CD14-positive monocyte (primary cell): Measurements from ENCODE around the gene SNX20. TPM values are rescaled to one million over a fixed set of nuclear protein-coding genes. Genes with fewer than 3 reads are reported as not detected.
A peak's percentile ranks its signal among the peaks of the same experiment; 100 is the strongest.

Experiments used
- DNase-seq, 3 donors: peaks; one replicate each; pipeline ENCODE4 v3.0.0-alpha.2; 2011 to 2022
- H2AFZ ChIP-seq: 2 replicates; pipeline ENCODE4 v1.6.0; 2012; ENCODE audit warnings: mild to moderate bottlenecking, low read depth, low read length, inconsistent platforms; ENCODE audit not compliant: insufficient read depth, poor library complexity, severe bottlenecking
- H3K27ac ChIP-seq, 2 donors: 1 replicate in 1 of 2; 2 replicates in 1 of 2; pipeline ENCODE4 v1.5.1; 2012 to 2013; ENCODE audit warnings: low read length in 2 of 2, control low read depth in 1 of 2, inconsistent platforms in 1 of 2, low read depth in 1 of 2, mild to moderate bottlenecking in 1 of 2
- H3K27me3 ChIP-seq, 2 donors: one replicate each; pipeline versions ENCODE4 v1.6.0 to v1.6.1; 2011 to 2013; ENCODE audit warnings: low read length in 2 of 2; ENCODE audit not compliant: control insufficient read depth in 2 of 2, insufficient read depth in 2 of 2
- H3K36me3 ChIP-seq, 2 donors: replicated peaks in 1 of 2; 1 replicate in 1 of 2; 2 replicates in 1 of 2; pipeline versions ENCODE4 v1.5.1 to v1.6.1; 2012 to 2013; ENCODE audit warnings: low read length in 2 of 2, control low read depth in 1 of 2, inconsistent platforms in 1 of 2, mild to moderate bottlenecking in 1 of 2; ENCODE audit not compliant: insufficient read depth in 2 of 2, control insufficient read depth in 1 of 2
- H3K4me1 ChIP-seq, 2 donors: 1 replicate in 1 of 2; 2 replicates in 1 of 2; pipeline versions ENCODE4 v1.5.1 to v1.6.1; 2012 to 2013; ENCODE audit warnings: low read length in 2 of 2, control low read depth in 1 of 2, inconsistent platforms in 1 of 2, mild to moderate bottlenecking in 1 of 2, moderate library complexity in 1 of 2; ENCODE audit not compliant: insufficient read depth in 2 of 2, control insufficient read depth in 1 of 2
- H3K4me2 ChIP-seq: replicated peaks from 2 replicates; pipeline ENCODE3; 2012; ENCODE audit warnings: low read length, moderate library complexity, mild to moderate bottlenecking; ENCODE audit not compliant: poor library complexity, severe bottlenecking; ENCODE audit errors: extremely low read depth
- H3K4me3 ChIP-seq, 3 experiments: fragments of 200-600 bp in 1 of 3; sonication (generic) in 1 of 3; replicated peaks in 1 of 3; 1 replicate in 2 of 3; 2 replicates in 1 of 3; pipeline ENCODE4 v1.5.1; 2011 to 2013; ENCODE audit warnings: low read length in 3 of 3, mild to moderate bottlenecking in 3 of 3, control low read depth in 2 of 3, low read depth in 2 of 3, inconsistent platforms in 1 of 3, moderate library complexity in 1 of 3
- H3K79me2 ChIP-seq: 2 replicates; pipeline ENCODE4 v1.6.0; 2012; ENCODE audit warnings: mild to moderate bottlenecking, control low read depth, inconsistent platforms, low read length, moderate library complexity; ENCODE audit not compliant: insufficient read depth
- H3K9ac ChIP-seq: 2 replicates; pipeline ENCODE4 v1.6.0; 2017; ENCODE audit warnings: low read length, mild to moderate bottlenecking; ENCODE audit not compliant: insufficient read depth, poor library complexity, severe bottlenecking
- H3K9me3 ChIP-seq, 2 donors: replicated peaks in 1 of 2; 1 replicate in 1 of 2; 2 replicates in 1 of 2; pipeline versions ENCODE4 v1.5.1 to v1.6.1; 2012 to 2013; ENCODE audit warnings: low read length in 2 of 2, control low read depth in 1 of 2; ENCODE audit not compliant: control insufficient read depth in 1 of 2, insufficient read depth in 1 of 2
- H4K20me1 ChIP-seq: 2 replicates; pipeline ENCODE4 v1.6.0; 2012; ENCODE audit warnings: mild to moderate bottlenecking, low read length, control low read depth, moderate library complexity; ENCODE audit not compliant: insufficient read depth
- H3K27ac Mint-ChIP-seq, 7 donors: one replicate each; pipeline ENCODE4 v1.8.0; 2020; ENCODE audit warnings: mild to moderate bottlenecking in 7 of 7, mixed read lengths in 7 of 7, moderate library complexity in 6 of 7, inconsistent platforms in 2 of 7
- H3K27me3 Mint-ChIP-seq, 3 donors: one replicate each; pipeline ENCODE4 v1.8.0; 2021 to 2022; ENCODE audit warnings: low read depth in 3 of 3, mild to moderate bottlenecking in 3 of 3, mixed read lengths in 3 of 3, moderate library complexity in 3 of 3, inconsistent platforms in 1 of 3
- H3K36me3 Mint-ChIP-seq, 2 donors: one replicate each; pipeline ENCODE4 v1.8.0; 2020; ENCODE audit warnings: mixed read lengths in 2 of 2, inconsistent platforms in 1 of 2, mild to moderate bottlenecking in 1 of 2
- H3K4me1 Mint-ChIP-seq: one replicate; pipeline ENCODE4 v1.8.0; 2020; ENCODE audit warnings: mild to moderate bottlenecking, mixed read lengths
- H3K4me3 Mint-ChIP-seq, 2 donors: one replicate each; pipeline ENCODE4 v1.8.0; 2020; ENCODE audit warnings: mild to moderate bottlenecking in 2 of 2, mixed read lengths in 2 of 2, moderate library complexity in 1 of 2
- H3K9me3 Mint-ChIP-seq, 7 donors: one replicate each; pipeline ENCODE4 v1.8.0; 2020 to 2022; ENCODE audit warnings: mixed read lengths in 7 of 7, mild to moderate bottlenecking in 6 of 7, moderate library complexity in 6 of 7, inconsistent platforms in 2 of 7
- CTCF ChIP-seq: fragments of 200-600 bp; IDR thresholded peaks from one replicate; pipeline ENCODE4 v1.8.0; 2022; ENCODE audit warnings: antibody characterized with exemption, mild to moderate bottlenecking
- WGBS: methylation state at CpG from one replicate; pipeline ENCODE4 v1.1.5; 2013; ENCODE audit warnings: missing lambda C conversion rate; ENCODE audit not compliant: insufficient coverage; 5-methylcytosine and 5-hydroxymethylcytosine counted together
- intact Hi-C, 2 donors: fragments of 100-400 bp; cut with micrococcal nuclease; formaldehyde crosslinking; loops; one replicate each; pipeline versions ENCODE4 v1.15.0 to v1.15.1; 2023
- polyA plus RNA-seq, 3 donors: library from polyadenylated mRNA; depleted of rRNA in 1 of 3; unstranded in 2 of 3; stranded (reverse) in 1 of 3; fragments of 300-500 nt in 2 of 3; fragments of >200 nt in 1 of 3; fragmentation: Illumina TruSeq in 2 of 3; gene quantifications; 1 replicate in 2 of 3; 2 replicates in 1 of 3; pipeline ENCODE4 v1.2.3, GENCODE V29; 2012 to 2021

SNX20 gene
- polyA plus RNA-seq, 3 donors = 51.0 to 83.2 (median 52.0) TPM

DNA sequence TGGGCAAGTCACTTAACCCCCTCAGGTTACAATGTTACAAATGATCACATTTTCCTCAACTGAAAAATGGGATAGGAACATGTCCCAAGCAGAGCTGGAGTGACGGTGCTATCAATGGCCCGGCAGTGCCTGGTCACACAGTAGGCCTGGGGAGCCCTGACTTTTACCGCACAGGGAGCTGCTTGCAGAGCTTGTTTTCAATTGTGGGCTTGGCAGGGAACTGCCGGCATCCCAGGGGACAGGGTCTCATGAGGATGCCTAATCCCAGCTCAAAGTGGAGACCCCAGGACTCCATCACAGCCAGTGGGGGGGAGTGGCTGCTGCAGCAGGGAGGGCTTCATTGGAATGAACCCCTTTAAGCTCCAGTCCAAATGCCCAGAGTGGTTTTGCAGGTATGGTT lies 11.4 kb downstream of the SNX20 start:
- Histone ChIP-seq H3K9ac (no peak overlapping the region), H3K4me2 (no peak overlapping the region), H3K36me3 (peaks cover 58 to 72% of the 10 kb centered on the region in 2 donors), H3K79me2 (peaks cover 36% of the 10 kb centered on the region), H3K27ac (peak overlapping the region in 1 of 2 donors; percentile 88), H3K4me1 (peaks cover 25 to 36% of the 10 kb centered on the region in 2 donors), H4K20me1 (peaks cover 32% of the 10 kb centered on the region), H3K9me3 (peaks cover 30 to 31% of the 10 kb centered on the region in 2 donors), H3K27me3 (no peaks in the 10 kb centered on the region), H2AFZ (no peak overlapping the region), H3K4me3 (no peak overlapping the region)
- Mint-ChIP-seq H3K27me3 (peaks cover 0 to 1% (median 0%) of the 10 kb centered on the region in 3 donors), H3K4me3 (no peak overlapping the region), H3K36me3 (peaks cover 59 to 66% of the 10 kb centered on the region in 2 donors), H3K4me1 (peaks cover 32% of the 10 kb centered on the region), H3K27ac (peak overlapping the region in 1 of 7 donors; percentile 31), H3K9me3 (peaks cover 20 to 30% (median 25%) of the 10 kb centered on the region in 7 donors)
- no peak for DNase-seq
- no peak for TF ChIP-seq CTCF
- WGBS = 93% methylated on average over 3 of the region's 4 CpGs
- intact Hi-C loops = loop anchor here (2.0 to 10.0 kb wide), 5 partner anchors 43 to 457 kb away; partner anchors contain the start of genes BRD7 (in 1 of the 2) and NKD1 (in 1 of the 2)

GRCh38 chr16:50668368-50669008 lies 12.6 kb downstream of the SNX20 start:
- H3K4me3 ChIP-seq = no peak overlapping the region
- 73% methylated on average over 3 of the region's 5 CpGs for WGBS
- peaks cover 41% of the 10 kb centered on the region for H3K4me1 Mint-ChIP-seq
- no peak for DNase-seq
- H2AFZ ChIP-seq = no peak overlapping the region
- H3K27me3 Mint-ChIP-seq = peaks cover 0 to 1% (median 0%) of the 10 kb centered on the region in 3 donors
- TF ChIP-seq CTCF = no peak
- H3K27ac ChIP-seq = peak overlapping the region; percentile 34 to 88
- H4K20me1 ChIP-seq = peaks cover 29% of the 10 kb centered on the region
- H3K36me3 Mint-ChIP-seq = peaks cover 51 to 54% of the 10 kb centered on the region in 2 donors
- peak overlapping the region; percentile 61 to 94 (median 93) for H3K27ac Mint-ChIP-seq
- peaks cover 25% of the 10 kb centered on the region for H3K79me2 ChIP-seq
- H3K4me3 Mint-ChIP-seq = no peak overlapping the region
- no peak overlapping the region for H3K9ac ChIP-seq
- H3K4me1 ChIP-seq = peaks cover 31 to 46% of the 10 kb centered on the region in 2 donors
- H3K4me2 ChIP-seq = no peak overlapping the region
- H3K9me3 ChIP-seq = peaks cover 19 to 20% of the 10 kb centered on the region in 2 donors
- peaks cover 17 to 21% (median 19%) of the 10 kb centered on the region in 7 donors for H3K9me3 Mint-ChIP-seq
- intact Hi-C loops = loop anchor here in 1 of 2 donors (5.0 to 10.0 kb wide), 3 partner anchors 121 to 456 kb away; partner anchors contain the start of genes BRD7 and NKD1
- no peaks in the 10 kb centered on the region for H3K27me3 ChIP-seq
- peaks cover 46 to 60% of the 10 kb centered on the region in 2 donors for H3K36me3 ChIP-seq
